ENCODE data around the gene SVIL.

Gene SVIL

DNA sequence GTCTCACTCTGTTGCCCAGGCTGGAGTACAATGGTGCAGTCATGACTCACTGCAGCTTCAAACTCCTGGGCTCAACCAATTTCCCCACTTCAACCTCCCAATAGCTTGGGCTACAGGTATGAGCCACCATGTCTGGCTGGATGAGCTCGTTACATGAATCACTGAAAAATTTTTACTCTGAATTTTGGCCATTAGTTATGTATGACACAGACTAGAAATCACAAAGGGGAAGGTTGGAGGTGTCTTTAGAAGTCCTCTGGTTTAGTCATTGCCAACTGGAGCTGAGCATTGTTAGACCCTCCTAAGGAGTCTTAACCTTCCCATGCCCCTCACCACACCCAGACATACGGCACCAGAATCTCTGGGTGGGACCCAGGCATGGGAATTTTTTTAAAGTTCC, 34.7 kb downstream of the SVIL start:
- TF ChIP-seq YY1 (IDR thresholded peaks at IDR 0.05; ENCODE audit: low read depth) (no peak), NFIC (IDR thresholded peaks at IDR 0.05) (no peak), TAF1 (IDR thresholded peaks at IDR 0.05; ENCODE audit: low read depth) (no peak), CREB1 (IDR thresholded peaks at IDR 0.05; ENCODE audit: low read depth) (no peak), TEAD4 (IDR thresholded peaks at IDR 0.05) (no peak), FOXM1 (IDR thresholded peaks at IDR 0.05; ENCODE audit: borderline replicate concordance, low read depth) (no peak), MAX (IDR thresholded peaks at IDR 0.05) (no peak), TCF12 (IDR thresholded peaks at IDR 0.05; ENCODE audit: low read depth) (no peak), CEBPB (IDR thresholded peaks at IDR 0.05) (no peak), RAD21 (IDR thresholded peaks at IDR 0.05; ENCODE audit: low read depth) (no peak), ZBTB7A (IDR thresholded peaks at IDR 0.05; ENCODE audit: low read depth) (no peak), EP300 (IDR thresholded peaks at IDR 0.05; ENCODE audit: borderline replicate concordance) (no peak), EGR1 (IDR thresholded peaks at IDR 0.05) (no peak)
- TF ChIP-seq, protein P1, sequence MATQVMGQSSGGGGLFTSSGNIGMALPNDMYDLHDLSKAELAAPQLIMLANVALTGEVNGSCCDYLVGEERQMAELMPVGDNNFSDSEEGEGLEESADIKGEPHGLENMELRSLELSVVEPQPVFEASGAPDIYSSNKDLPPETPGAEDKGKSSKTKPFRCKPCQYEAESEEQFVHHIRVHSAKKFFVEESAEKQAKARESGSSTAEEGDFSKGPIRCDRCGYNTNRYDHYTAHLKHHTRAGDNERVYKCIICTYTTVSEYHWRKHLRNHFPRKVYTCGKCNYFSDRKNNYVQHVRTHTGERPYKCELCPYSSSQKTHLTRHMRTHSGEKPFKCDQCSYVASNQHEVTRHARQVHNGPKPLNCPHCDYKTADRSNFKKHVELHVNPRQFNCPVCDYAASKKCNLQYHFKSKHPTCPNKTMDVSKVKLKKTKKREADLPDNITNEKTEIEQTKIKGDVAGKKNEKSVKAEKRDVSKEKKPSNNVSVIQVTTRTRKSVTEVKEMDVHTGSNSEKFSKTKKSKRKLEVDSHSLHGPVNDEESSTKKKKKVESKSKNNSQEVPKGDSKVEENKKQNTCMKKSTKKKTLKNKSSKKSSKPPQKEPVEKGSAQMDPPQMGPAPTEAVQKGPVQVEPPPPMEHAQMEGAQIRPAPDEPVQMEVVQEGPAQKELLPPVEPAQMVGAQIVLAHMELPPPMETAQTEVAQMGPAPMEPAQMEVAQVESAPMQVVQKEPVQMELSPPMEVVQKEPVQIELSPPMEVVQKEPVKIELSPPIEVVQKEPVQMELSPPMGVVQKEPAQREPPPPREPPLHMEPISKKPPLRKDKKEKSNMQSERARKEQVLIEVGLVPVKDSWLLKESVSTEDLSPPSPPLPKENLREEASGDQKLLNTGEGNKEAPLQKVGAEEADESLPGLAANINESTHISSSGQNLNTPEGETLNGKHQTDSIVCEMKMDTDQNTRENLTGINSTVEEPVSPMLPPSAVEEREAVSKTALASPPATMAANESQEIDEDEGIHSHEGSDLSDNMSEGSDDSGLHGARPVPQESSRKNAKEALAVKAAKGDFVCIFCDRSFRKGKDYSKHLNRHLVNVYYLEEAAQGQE (IDR thresholded peaks at IDR 0.05; ENCODE audit: low read depth): no peak
- TF ChIP-seq, protein P2, sequence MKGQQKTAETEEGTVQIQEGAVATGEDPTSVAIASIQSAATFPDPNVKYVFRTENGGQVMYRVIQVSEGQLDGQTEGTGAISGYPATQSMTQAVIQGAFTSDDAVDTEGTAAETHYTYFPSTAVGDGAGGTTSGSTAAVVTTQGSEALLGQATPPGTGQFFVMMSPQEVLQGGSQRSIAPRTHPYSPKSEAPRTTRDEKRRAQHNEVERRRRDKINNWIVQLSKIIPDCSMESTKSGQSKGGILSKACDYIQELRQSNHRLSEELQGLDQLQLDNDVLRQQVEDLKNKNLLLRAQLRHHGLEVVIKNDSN (IDR thresholded peaks at IDR 0.05): no peak

GRCh38 chr10:29598851-29599311, 35.9 kb downstream of the SVIL start:
- TF ChIP-seq CEBPB (IDR thresholded peaks at IDR 0.05) (no peak), FOXM1 (IDR thresholded peaks at IDR 0.05; ENCODE audit: borderline replicate concordance, low read depth) (no peak), TEAD4 (IDR thresholded peaks at IDR 0.05) (no peak)

DNA sequence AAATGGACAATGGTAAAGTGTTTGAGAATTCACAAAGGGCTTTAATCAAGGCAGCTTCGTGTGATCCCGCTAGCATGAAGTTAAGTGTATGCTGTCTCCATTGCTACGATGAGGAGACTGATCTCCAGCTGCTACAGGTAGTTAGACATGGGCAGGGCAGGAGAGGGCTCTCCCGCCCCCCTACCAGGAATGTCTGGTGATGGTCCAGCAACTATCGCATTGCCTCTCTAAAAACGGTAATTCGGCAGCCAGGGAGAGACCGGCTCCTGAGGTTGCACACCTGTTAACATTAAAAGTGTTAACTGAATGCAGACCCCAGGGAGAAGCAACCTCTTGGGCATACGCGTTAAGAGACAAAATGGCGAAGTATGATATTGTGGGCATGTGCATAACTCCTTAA, 37.9 kb downstream of the SVIL start:
- TF ChIP-seq EP300 (IDR thresholded peaks at IDR 0.05; ENCODE audit: borderline replicate concordance) (no peak), MAX (IDR thresholded peaks at IDR 0.05) (no peak), TEAD4 (IDR thresholded peaks at IDR 0.05) (no peak), FOXM1 (IDR thresholded peaks at IDR 0.05; ENCODE audit: borderline replicate concordance, low read depth) (no peak), RAD21 (IDR thresholded peaks at IDR 0.05; ENCODE audit: low read depth) (no peak)

DNA sequence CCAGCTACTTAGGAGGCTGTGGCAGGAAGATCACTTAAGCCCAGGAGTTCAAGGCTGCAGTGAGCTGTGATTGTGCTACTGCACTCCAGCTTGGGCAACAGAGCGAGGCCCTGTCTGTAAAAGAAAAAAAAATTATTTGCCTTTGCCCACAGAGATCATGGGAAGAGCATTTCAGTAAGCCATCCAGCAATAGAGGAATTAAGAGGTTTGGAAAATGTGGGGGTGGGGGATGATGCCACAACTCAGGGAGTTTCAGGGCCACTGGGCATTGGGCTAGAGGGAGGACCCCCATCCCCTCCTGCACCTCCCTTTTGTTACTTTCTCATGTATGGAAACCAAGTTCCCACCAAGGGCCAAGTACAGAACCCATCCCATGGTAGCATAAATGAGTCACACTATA, 38.4 kb downstream of the SVIL start:
- TF ChIP-seq RAD21 (IDR thresholded peaks at IDR 0.05; ENCODE audit: low read depth) (no peak), MAX (IDR thresholded peaks at IDR 0.05) (no peak), NFIC (IDR thresholded peaks at IDR 0.05) (no peak), FOXM1 (IDR thresholded peaks at IDR 0.05; ENCODE audit: borderline replicate concordance, low read depth) (no peak)
- TF ChIP-seq, protein P1 (IDR thresholded peaks at IDR 0.05; ENCODE audit: low read depth): no peak

DNA sequence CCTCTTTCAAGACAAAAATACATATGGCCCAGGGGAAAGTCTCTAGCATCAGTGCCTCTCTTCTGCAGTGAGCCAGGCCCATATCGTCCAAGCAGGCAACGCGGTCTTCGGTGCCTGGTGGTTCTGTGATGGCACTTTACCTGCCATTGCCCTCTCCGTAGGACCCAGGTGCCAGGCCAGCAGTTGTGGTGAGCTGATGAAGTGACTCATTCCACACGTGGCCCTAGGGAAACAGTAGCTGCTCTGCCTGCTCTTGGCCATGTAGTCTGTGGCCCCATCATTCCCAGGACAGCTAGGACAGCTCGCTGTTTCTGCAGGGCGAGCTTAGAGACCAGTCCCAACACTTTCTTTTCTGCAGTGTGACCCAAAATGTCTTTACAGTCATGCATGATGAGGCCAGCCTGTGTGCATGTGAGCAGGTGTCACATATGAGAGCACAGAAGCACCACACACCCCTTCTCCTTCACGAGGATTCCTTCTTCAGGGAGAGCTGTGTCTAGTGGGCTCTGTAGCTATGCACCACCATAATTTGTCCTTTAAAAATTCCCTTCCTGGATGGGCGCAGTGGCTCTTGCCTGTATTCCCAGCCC, 39.0 kb downstream of the SVIL start:
- TF ChIP-seq RAD21 (IDR thresholded peaks at IDR 0.05; ENCODE audit: low read depth) (no peak), EGR1 (IDR thresholded peaks at IDR 0.05) (no peak), MAX (IDR thresholded peaks at IDR 0.05) (no peak), NFIC (IDR thresholded peaks at IDR 0.05) (no peak), FOXM1 (IDR thresholded peaks at IDR 0.05; ENCODE audit: borderline replicate concordance, low read depth) (no peak), TEAD4 (IDR thresholded peaks at IDR 0.05) (no peak), ZBTB7A (IDR thresholded peaks at IDR 0.05; ENCODE audit: low read depth) (no peak), CREB1 (IDR thresholded peaks at IDR 0.05; ENCODE audit: low read depth) (no peak), TAF1 (IDR thresholded peaks at IDR 0.05; ENCODE audit: low read depth) (no peak), CEBPB (IDR thresholded peaks at IDR 0.05) (no peak), TCF12 (IDR thresholded peaks at IDR 0.05; ENCODE audit: low read depth) (no peak), YY1 (IDR thresholded peaks at IDR 0.05; ENCODE audit: low read depth) (no peak)
- TF ChIP-seq, protein P1 (IDR thresholded peaks at IDR 0.05; ENCODE audit: low read depth): no peak
- TF ChIP-seq, protein P2 (IDR thresholded peaks at IDR 0.05): no peak
